K562 (cell line): ENCODE measurements around the gene TRIM34.

ENCODE experiments used
- CTCF ChIP-seq, 3 experiments: IDR thresholded peaks in 2 of 3; conservative IDR thresholded peaks in 1 of 3; 2 replicates each; pipeline ENCODE4 v1.5.1; 2011 to 2012; ENCODE audit warnings: low read length in 3 of 3, mild to moderate bottlenecking in 3 of 3, control low read depth in 2 of 3, improper control_type of control experiment in 1 of 3, inconsistent platforms in 1 of 3, low read depth in 1 of 3, mixed read lengths in 1 of 3, moderate library complexity in 1 of 3; ENCODE audit not compliant: insufficient read depth in 2 of 3
- DLX4 ChIP-seq: fragments of 250-450 bp; sonication (Bioruptor Pico); IDR thresholded peaks from 2 replicates; pipeline ENCODE4 v1.6.1; 2021; ENCODE audit warnings: mild to moderate bottlenecking

DNA sequence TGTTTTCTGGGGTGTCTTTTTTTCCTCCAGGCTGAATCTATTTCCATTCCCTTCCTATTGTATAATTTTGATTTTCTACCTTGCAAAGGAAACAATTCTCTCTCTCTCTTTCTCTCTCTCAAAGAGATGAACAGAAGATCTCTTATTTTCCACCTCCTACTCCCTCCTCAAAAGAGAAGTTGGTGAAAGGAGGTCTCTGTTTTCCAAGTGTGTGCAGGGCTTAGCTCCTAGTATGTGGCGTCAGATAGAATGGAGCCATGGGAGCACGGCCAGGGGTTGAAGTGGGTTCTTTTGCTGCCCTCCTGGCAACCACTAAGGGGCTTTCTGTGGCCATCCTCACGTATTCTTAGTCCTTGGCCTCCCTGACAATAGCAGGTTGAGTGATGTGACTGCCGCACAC, 480 bp downstream of the TRIM34 start:
- TF ChIP-seq CTCF (IDR thresholded peaks at IDR 0.05 in 2 of 3, conservative IDR thresholded peaks at IDR 0.05 in 1 of 3; ENCODE audit: insufficient read depth in 2 of 3, low read depth in 1 of 3, low read length in 3 of 3) (no peak), DLX4 (no peak)
